Measurements from ENCODE around the gene VEPH1.

The VEPH1 gene

DNA sequence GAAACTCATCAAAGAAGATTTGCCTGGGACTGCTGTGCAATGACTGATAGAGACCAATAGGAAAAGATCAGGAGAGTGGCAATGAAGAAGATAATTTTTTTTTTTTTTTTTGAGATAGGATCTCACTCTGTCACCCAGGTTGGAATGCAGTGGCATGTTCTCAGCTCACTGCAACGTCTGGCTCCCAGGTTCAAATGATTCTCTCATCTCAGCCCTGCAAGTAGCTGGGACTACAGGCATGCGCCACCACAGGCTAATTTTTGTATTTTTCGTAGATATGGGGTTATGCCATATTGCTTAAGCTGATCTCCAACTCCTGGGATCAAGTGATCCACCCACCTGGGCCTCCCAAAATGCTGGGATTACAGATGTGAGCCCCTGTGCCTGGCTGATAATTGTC lies 226.4 kb downstream of the VEPH1 start:
- in situ Hi-C loops (cut with MboI; ENCODE audit: low sequenced_read_pairs), result no loop called here

DNA sequence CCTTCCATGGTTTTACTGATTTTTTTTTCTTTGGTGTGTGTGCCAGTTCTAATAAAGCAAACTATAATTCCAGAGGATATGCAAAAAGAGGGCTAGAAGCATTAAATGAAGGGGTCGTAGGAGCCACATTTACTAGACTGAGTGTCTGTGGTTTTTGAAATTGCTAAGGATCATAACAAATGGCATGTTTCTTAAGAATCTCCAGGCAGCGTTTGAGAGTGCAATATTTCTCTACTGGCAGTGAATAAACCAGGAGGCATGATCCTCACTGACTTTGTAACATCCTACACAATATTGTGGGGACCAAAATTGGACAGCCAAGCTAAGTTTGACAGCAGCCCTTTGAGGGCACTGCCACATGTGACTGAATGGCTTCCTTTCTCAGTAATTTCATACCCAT lies 227.4 kb downstream of the VEPH1 start:
- in situ Hi-C loops (cut with MboI; ENCODE audit: low sequenced_read_pairs), result no loop called here

DNA sequence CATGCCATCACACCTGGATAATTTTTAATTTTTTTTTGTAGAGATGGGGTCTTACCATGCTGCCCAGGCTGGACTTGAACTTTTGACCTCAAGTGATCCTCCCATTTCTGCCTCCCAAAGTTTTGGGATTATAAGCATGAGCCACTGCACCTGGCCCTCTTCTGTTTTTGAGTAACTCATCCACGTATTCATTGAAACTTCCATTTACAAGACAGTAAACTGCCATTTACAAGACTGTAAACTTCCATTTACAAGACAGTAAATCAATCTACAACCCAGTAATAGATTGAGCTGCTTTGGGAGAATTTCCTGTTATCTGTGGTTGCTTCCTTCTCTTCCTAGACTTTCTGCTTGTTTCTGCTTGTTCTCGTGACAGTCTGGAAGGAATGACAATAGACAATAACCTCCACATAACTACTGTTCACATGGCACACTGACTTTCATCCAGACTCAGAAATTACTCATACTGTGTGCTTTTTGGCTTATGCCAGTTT lies 228.5 kb downstream of the VEPH1 start:
- in situ Hi-C loops (cut with MboI; ENCODE audit: low sequenced_read_pairs), result no loop called here

GRCh38 chr3:157271283-157271882 lies 231.8 kb downstream of the VEPH1 start:
- in situ Hi-C loops (cut with MboI; ENCODE audit: low sequenced_read_pairs), result no loop called here

GRCh38 chr3:157268026-157268425 lies 235.2 kb downstream of the VEPH1 start:
- in situ Hi-C loops (cut with MboI; ENCODE audit: low sequenced_read_pairs), result no loop called here

GRCh38 chr3:157265931-157266330 lies 237.3 kb downstream of the VEPH1 start:
- in situ Hi-C loops (cut with MboI; ENCODE audit: low sequenced_read_pairs), result no loop called here

DNA sequence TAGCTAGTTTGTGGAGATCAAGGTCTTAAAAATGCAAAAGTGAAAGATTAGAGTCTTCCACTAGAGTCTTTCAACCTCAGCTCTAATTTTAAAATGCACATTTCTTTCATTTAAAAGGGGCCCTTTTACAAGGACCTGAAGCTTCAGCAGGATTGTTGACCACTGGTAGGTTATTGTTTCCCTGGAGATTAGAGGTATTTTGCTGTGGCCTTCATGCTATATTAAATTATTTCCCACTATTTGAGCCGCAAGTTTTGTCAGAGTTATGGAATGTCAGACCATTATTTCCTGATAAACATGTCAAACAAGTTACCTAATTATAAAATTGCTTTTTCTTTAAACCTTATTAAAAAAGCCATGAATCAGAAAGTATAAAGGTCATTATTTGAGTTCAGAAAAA lies 240.2 kb downstream of the VEPH1 start:
- in situ Hi-C loops (cut with MboI; ENCODE audit: low sequenced_read_pairs), result no loop called here

DNA sequence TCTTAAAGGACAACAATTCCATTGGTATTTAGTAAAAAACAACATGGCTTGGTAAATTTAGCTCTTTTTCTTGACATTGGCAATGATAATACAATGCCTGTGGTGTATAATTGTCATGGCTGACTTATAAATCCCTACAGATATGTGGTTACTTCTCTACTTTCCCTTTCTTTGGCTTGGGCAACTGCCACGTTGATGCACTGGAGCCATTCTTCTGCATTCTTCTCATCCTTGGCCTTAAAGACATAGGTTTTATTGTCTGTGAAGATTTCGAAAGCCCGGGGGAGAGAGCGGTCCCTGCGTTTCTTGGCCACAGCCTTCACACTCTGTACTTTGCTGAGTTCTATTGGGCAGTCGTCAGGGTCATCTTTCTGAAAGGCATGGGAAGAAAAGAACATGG lies 242.2 kb downstream of the VEPH1 start:
- in situ Hi-C loops (cut with MboI; ENCODE audit: low sequenced_read_pairs), result no loop called here

DNA sequence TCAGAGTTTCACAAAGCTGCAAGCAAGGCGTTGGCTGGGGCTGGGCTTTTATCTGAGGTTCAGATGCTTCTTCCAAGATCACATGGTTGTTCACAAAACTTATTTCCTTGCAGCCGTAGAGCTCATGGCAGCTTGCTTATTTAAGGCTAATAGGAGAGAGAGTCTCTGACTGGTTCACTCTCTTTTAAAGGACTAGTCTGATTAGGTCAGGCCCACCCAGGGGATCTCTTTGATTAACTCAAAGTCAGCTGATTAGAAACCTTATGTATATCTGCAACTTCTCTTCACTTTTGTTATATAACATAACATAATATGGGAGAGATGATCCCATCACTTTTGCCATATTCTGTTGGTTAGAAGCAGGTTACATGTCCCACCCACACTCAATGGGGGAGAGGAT lies 243.4 kb downstream of the VEPH1 start:
- in situ Hi-C loops (cut with MboI; ENCODE audit: low sequenced_read_pairs), result no loop called here

- in situ Hi-C loops (cut with MboI; ENCODE audit: low sequenced_read_pairs), result no loop called here
Observed at GRCh38 chr3:157257101-157257500, 246.1 kb downstream of the VEPH1 start.

- in situ Hi-C loops (cut with MboI; ENCODE audit: low sequenced_read_pairs), result no loop called here
Observed at GRCh38 chr3:157255797-157256196, 247.4 kb downstream of the VEPH1 start.

DNA sequence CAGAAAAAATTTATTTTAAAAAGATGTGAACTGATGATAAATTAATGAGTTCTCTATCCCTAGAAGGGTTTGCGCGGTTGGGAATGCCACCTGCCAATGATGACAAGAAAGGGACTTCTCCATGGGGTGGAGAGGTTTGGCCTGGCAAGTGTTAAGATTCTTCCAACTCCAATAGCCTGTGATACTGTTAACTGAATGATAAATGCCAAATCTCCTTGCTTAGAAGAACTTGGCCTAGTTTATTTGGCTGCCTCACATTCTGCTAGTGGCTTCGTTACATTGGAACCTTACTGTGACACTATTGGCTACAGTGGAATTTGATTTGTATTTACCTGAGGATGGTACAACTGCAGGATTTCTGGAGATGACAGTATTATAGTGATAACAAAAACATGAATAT lies 251.5 kb downstream of the VEPH1 start:
- in situ Hi-C loops (cut with MboI; ENCODE audit: low sequenced_read_pairs), result no loop called here

DNA sequence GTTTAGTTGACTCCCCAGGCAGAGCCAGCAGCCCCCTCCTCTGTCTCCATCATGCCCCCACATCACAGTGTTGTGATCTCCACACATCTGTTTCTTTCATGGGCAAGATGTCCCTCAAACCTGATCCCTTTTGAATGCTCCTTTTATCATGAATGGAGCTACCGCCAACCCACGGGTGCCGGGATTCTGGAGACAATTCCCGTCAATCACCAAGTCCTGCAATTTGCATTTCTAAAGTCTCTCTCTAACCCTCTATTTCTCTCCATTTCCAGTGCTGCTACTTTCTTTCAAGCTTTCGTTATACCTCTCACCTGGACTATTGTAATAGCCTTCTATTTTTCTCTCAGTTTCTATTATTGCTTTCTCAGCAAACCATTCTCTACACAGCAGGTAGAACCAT lies 253.6 kb downstream of the VEPH1 start:
- in situ Hi-C loops (cut with MboI; ENCODE audit: low sequenced_read_pairs), result no loop called here

GRCh38 chr3:157248590-157249422 lies 254.4 kb downstream of the VEPH1 start:
- in situ Hi-C loops (cut with MboI; ENCODE audit: low sequenced_read_pairs), result no loop called here

DNA sequence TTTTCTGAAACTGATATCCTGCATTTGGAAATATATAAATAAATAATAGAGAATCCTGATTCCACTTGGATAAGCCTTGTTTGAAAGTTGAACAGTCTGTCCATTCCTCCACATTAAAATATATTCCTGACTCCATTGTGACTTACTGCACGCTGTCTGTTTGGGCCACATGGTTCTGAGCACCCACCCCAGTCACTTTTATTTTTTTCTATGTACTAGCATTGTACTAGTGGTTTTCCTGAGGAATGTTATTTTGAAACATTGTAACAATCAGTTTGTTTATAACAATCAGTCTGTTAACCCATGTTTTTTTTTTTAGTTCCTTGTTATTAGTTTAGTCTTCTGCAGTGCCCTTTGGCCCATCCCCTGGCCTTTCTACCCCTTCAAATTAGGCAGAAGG lies 255.8 kb downstream of the VEPH1 start:
- in situ Hi-C loops (cut with MboI; ENCODE audit: low sequenced_read_pairs), result no loop called here

DNA sequence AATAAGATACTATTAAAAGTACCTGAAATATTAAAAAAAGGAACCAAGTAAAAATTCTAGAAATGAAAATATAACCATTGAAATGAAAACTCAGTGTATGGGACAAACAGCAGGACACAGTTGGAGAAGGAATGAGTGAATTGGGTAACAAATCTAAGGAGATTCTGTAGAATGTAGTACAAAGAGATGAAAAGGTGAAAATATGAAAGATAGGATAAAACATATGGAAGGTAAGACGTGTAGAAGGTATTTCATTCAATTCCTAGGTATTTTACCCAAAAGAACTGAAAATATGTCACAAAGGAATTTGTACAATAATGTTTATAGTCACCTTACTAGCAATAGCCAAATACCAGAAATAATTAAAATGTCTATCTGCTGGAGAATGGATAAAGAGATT lies 260.4 kb downstream of the VEPH1 start:
- in situ Hi-C loops (cut with MboI; ENCODE audit: low sequenced_read_pairs), result no loop called here

- in situ Hi-C loops (cut with MboI; ENCODE audit: low sequenced_read_pairs), result no loop called here
Observed at GRCh38 chr3:157241599-157241998, 261.6 kb downstream of the VEPH1 start.

DNA sequence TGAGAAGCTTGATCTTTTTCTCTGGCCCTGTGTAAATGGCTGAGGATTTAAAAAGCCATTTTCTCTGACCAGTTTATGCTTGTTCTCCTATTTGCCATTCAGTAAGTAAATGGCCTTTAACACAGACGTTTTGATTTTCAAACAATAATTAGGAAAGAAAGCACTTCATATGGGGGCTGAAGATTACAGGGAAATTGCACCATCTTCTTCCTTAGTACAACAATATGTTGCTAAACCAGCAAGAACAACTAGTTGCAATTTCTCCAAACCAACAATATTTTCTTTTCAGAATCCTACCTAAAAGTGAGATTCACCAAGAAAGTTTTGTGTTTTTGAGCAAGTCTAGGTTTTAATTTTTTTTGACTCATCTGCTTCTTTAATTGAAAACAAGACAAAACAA lies 262.8 kb downstream of the VEPH1 start:
- in situ Hi-C loops (cut with MboI; ENCODE audit: low sequenced_read_pairs), result no loop called here

GRCh38 chr3:157239082-157239704 lies 264.0 kb downstream of the VEPH1 start:
- in situ Hi-C loops (cut with MboI; ENCODE audit: low sequenced_read_pairs), result no loop called here

DNA sequence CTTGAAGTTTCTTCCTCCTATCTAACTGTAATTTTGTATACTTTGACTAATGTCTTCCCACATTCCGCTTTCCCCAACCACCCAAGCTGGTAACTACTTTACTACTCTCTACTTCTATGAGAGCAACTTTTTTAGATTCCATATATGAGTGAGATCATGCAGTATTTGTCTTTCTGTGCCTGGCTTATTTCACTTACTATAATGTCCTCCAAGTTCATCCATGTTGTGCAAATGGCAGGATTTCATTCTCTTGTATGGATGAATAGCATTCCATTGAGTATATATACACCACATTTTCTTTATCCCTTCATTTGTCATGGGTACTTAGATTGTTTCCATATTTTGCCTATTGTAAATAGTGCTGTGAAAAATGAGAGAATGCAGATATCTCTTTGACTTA lies 264.8 kb downstream of the VEPH1 start:
- in situ Hi-C loops (cut with MboI; ENCODE audit: low sequenced_read_pairs), result no loop called here

DNA sequence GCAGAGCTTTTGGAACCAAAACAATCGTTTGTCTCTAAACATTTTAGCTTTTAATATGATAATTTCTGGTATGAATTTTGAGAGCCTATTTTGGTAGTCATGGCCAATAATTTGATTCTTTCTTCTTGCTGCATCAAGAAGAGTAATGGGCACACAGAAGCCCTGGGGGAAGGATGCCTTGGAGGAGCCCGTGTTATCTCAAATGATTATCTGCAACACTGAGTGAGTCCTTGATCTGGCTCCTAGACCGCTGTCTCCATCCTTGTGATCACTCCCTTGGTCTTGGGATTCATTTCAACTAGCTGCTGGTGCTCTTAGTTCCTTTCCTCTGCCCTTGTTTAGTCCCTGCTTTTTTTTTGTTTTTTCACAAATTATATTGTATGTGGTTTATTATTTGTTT lies 265.3 kb downstream of the VEPH1 start:
- in situ Hi-C loops (cut with MboI; ENCODE audit: low sequenced_read_pairs), result no loop called here

DNA sequence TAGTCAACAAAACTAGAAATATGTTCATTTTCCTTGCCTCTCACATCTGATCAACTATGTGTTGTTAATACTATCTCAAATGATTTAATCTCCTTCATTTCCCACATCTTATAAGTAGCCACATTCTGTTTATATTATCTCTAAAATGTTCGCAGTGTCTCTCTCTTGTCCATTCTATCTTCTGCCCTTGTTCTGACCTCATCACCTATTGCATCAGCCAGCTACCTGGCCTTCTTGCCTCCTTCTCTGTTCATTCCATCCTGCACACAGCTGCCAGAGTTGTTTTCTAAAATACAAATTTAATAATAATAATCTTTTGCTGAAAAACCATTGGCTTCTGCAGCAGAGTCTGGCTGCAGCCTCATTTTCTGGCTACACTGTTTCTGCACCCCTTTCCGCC lies 267.9 kb downstream of the VEPH1 start:
- in situ Hi-C loops (cut with MboI; ENCODE audit: low sequenced_read_pairs), result no loop called here
